ENCODE data around the gene LAMA2.
A peak's percentile ranks its signal among the peaks of the same experiment; 100 is the strongest.

Gene LAMA2

GRCh38 chr6:128882991-128883611 lies at the start of gene LAMA2:
Gene LAMA2 (plus strand): TSS chr6:128883138. CDS start chr6:128883246, 108 bp downstream.
- peak; percentile 71 for DNase-seq (ENCODE audit: low read depth)

GRCh38 chr6:128836761-128837160 lies 46.2 kb upstream of the LAMA2 start:
- DNase-seq (ENCODE audit: low read depth) = peak; percentile 56

GRCh38 chr6:128841518-128841917 lies 41.4 kb upstream of the LAMA2 start:
- no peak for DNase-seq (ENCODE audit: low read depth)

- DNase-seq (ENCODE audit: low read depth) = no peak
Measured at GRCh38 chr6:128844598-128844997, 38.3 kb upstream of the LAMA2 start.

GRCh38 chr6:128847431-128848210 lies 35.3 kb upstream of the LAMA2 start:
- no peak for DNase-seq (ENCODE audit: low read depth)

- DNase-seq (ENCODE audit: low read depth) = peak; percentile 44
Measured at GRCh38 chr6:128848212-128848935, 34.6 kb upstream of the LAMA2 start.

GRCh38 chr6:128855581-128856085 lies 27.3 kb upstream of the LAMA2 start:
- DNase-seq (ENCODE audit: low read depth) = no peak

- no peak for DNase-seq (ENCODE audit: low read depth)
Measured at GRCh38 chr6:128857806-128858205, 25.1 kb upstream of the LAMA2 start.

- DNase-seq (ENCODE audit: low read depth) = no peak
Measured at GRCh38 chr6:128860782-128861181, 22.2 kb upstream of the LAMA2 start.

- DNase-seq (ENCODE audit: low read depth) = no peak
Measured at GRCh38 chr6:128863983-128864382, 19.0 kb upstream of the LAMA2 start.

- DNase-seq (ENCODE audit: low read depth) = no peak
Measured at GRCh38 chr6:128870746-128871145, 12.2 kb upstream of the LAMA2 start.

- no peak for DNase-seq (ENCODE audit: low read depth)
Measured at GRCh38 chr6:128874863-128875262, 8.1 kb upstream of the LAMA2 start.

- DNase-seq (ENCODE audit: low read depth) = no peak
Measured at GRCh38 chr6:128882560-128882959, 378 bp upstream of the LAMA2 start.

GRCh38 chr6:128883906-128884305 lies 968 bp downstream of the LAMA2 start:
- no peak for DNase-seq (ENCODE audit: low read depth)

- DNase-seq (ENCODE audit: low read depth) = no peak
Measured at GRCh38 chr6:128885381-128885780, 2.4 kb downstream of the LAMA2 start.

GRCh38 chr6:128886706-128887105 lies 3.8 kb downstream of the LAMA2 start:
- DNase-seq (ENCODE audit: low read depth) = no peak

- DNase-seq (ENCODE audit: low read depth) = no peak
Measured at GRCh38 chr6:128888444-128889175, 5.7 kb downstream of the LAMA2 start.

GRCh38 chr6:128889870-128890269 lies 6.9 kb downstream of the LAMA2 start:
- DNase-seq (ENCODE audit: low read depth) = peak; percentile 75

- DNase-seq (ENCODE audit: low read depth) = peak; percentile 20
Measured at GRCh38 chr6:128892079-128892478, 9.1 kb downstream of the LAMA2 start.

GRCh38 chr6:128899341-128900050 lies 16.6 kb downstream of the LAMA2 start:
- DNase-seq (ENCODE audit: low read depth) = peak; percentile 56

- DNase-seq (ENCODE audit: low read depth) = no peak
Measured at GRCh38 chr6:128903715-128904114, 20.8 kb downstream of the LAMA2 start.
